IMR-90 (cell line): ENCODE measurements around the gene GRAMD1B. TPM values are rescaled to one million over a fixed set of nuclear protein-coding genes. Genes with fewer than 3 reads are reported as not detected.

ENCODE experiments used
- ATAC-seq: fragments of 200-7000 bp; cut with Tn5 transposase; 2 replicates; pipeline ENCODE4 v1.9.1; 2020; ENCODE audit warnings: low read depth, mild to moderate bottlenecking, moderate library complexity
- BruUV-seq: library from RNA; stranded (reverse); fragments of 400-500 nt; replicated peaks from 2 replicates; lab custom pipeline; 2021; lab: Mats Ljungman, UMichigan
- CTCF ChIA-PET: fragments of 300-600 bp; formaldehyde crosslinking; extraction: SDS; loops from one replicate; lab custom pipeline; 2021; ENCODE audit warnings: antibody characterized with exemption; lab: Yijun Ruan, JAX
- POLR2A ChIA-PET: fragments of 300-600 bp; sonication (Branson Sonifier 250); formaldehyde crosslinking; loops from one replicate; lab custom pipeline; 2022; ENCODE audit warnings: antibody characterized with exemption; ENCODE audit not compliant: unreplicated experiment; lab: Charles Lee
- DNase-seq: peaks from one replicate; pipeline ENCODE4 v3.0.0; 2013
- H2AFZ ChIP-seq: replicated peaks from 2 replicates; pipeline ENCODE3; 2013; ENCODE audit warnings: low read length, mild to moderate bottlenecking; ENCODE audit not compliant: poor library complexity
- H2AK5ac ChIP-seq: 2 replicates; pipeline ENCODE4 v1.6.1; 2013; ENCODE audit warnings: low read depth, low read length, inconsistent platforms
- H2AK9ac ChIP-seq: replicated peaks from 2 replicates; pipeline ENCODE3; 2013; ENCODE audit warnings: mild to moderate bottlenecking, low read depth, low read length, moderate library complexity; ENCODE audit not compliant: poor library complexity
- H2BK120ac ChIP-seq: 2 replicates; pipeline ENCODE4 v1.6.1; 2013; ENCODE audit warnings: low read depth, low read length, inconsistent platforms
- H2BK15ac ChIP-seq: 3 replicates; pipeline ENCODE4 v1.6.1; 2013; ENCODE audit warnings: low read depth, low read length, inconsistent platforms
- H2BK20ac ChIP-seq: 2 replicates; pipeline ENCODE4 v1.6.1; 2013; ENCODE audit warnings: low read depth, mild to moderate bottlenecking, inconsistent platforms, low read length, moderate library complexity
- H2BK5ac ChIP-seq: 2 replicates; pipeline ENCODE4 v1.6.1; 2013; ENCODE audit warnings: mild to moderate bottlenecking, low read depth, low read length, inconsistent platforms; ENCODE audit not compliant: poor library complexity, severe bottlenecking
- H3K14ac ChIP-seq: replicated peaks from 2 replicates; pipeline ENCODE4 v1.6.1; 2013; ENCODE audit warnings: low read depth, low read length, inconsistent platforms
- H3K18ac ChIP-seq: 2 replicates; pipeline ENCODE4 v1.6.1; 2013; ENCODE audit warnings: low read depth, low read length, control low read depth
- H3K23ac ChIP-seq: 2 replicates; pipeline ENCODE4 v1.6.1; 2013; ENCODE audit warnings: low read depth, low read length, inconsistent platforms
- H3K27ac ChIP-seq: 2 replicates; pipeline ENCODE4 v1.5.1; 2013; ENCODE audit warnings: mild to moderate bottlenecking, control low read depth, low read length; ENCODE audit not compliant: insufficient read depth
- H3K27me3 ChIP-seq: 2 replicates; pipeline ENCODE4 v1.6.1; 2013; ENCODE audit warnings: low read length; ENCODE audit not compliant: control insufficient read depth, insufficient read depth
- H3K36me3 ChIP-seq: 2 replicates; pipeline ENCODE4 v1.6.1; 2013; ENCODE audit warnings: low read length, mixed read lengths; ENCODE audit not compliant: control insufficient read depth, insufficient read depth
- H3K4ac ChIP-seq: 2 replicates; pipeline ENCODE4 v1.6.1; 2013; ENCODE audit warnings: low read depth, low read length, inconsistent platforms
- H3K4me1 ChIP-seq: 2 replicates; pipeline ENCODE4 v1.6.1; 2013; ENCODE audit warnings: low read length, mixed read lengths; ENCODE audit not compliant: control insufficient read depth, insufficient read depth
- H3K4me2 ChIP-seq: 2 replicates; pipeline ENCODE4 v1.6.1; 2013; ENCODE audit warnings: low read depth, mild to moderate bottlenecking, control low read depth, low read length, moderate library complexity
- H3K4me3 ChIP-seq: 2 replicates; pipeline ENCODE4 v1.5.1; 2013; ENCODE audit warnings: low read depth, mild to moderate bottlenecking, control low read depth, low read length, moderate library complexity; ENCODE audit not compliant: insufficient read depth
- H3K56ac ChIP-seq: 2 replicates; pipeline ENCODE4 v1.6.1; 2013; ENCODE audit warnings: low read length, inconsistent platforms; ENCODE audit not compliant: insufficient read depth; ENCODE audit errors: extremely low read depth
- H3K79me1 ChIP-seq, 2 experiments: 2 replicates each; pipeline ENCODE4 v1.6.1; 2013; ENCODE audit warnings: low read length in 2 of 2, inconsistent platforms in 1 of 2, low read depth in 1 of 2
- H3K9ac ChIP-seq: 2 replicates; pipeline ENCODE4 v1.6.1; 2013; ENCODE audit warnings: low read depth, low read length, control low read depth
- H3K9me1 ChIP-seq: 2 replicates; pipeline ENCODE4 v1.6.1; 2013; ENCODE audit warnings: low read length, inconsistent platforms; ENCODE audit not compliant: insufficient read depth
- H3K9me3 ChIP-seq: 2 replicates; pipeline ENCODE4 v1.6.1; 2013; ENCODE audit warnings: low read length; ENCODE audit not compliant: control insufficient read depth, insufficient read depth
- H4K20me1 ChIP-seq: 2 replicates; pipeline ENCODE4 v1.6.1; 2013; ENCODE audit warnings: low read length, inconsistent platforms; ENCODE audit not compliant: insufficient read depth
- H4K5ac ChIP-seq: 2 replicates; pipeline ENCODE4 v1.6.1; 2013; ENCODE audit warnings: mild to moderate bottlenecking, low read depth, low read length, control low read depth
- H4K8ac ChIP-seq, 2 experiments: 2 replicates each; pipeline ENCODE4 v1.6.1; 2013; ENCODE audit warnings: low read depth in 2 of 2, low read length in 2 of 2, control low read depth in 1 of 2, inconsistent platforms in 1 of 2
- H4K91ac ChIP-seq: 2 replicates; pipeline ENCODE4 v1.6.1; 2013; ENCODE audit warnings: low read depth, low read length, inconsistent platforms; ENCODE audit not compliant: insufficient read depth
- BHLHE40 ChIP-seq: fragments of 150-350 bp; IDR thresholded peaks from 2 replicates; pipeline ENCODE4 v1.6.1; 2016; ENCODE audit warnings: mild to moderate bottlenecking, low read depth, low read length
- CEBPB ChIP-seq: IDR thresholded peaks from 2 replicates; pipeline ENCODE4 v1.6.1; 2012; ENCODE audit warnings: low read depth, low read length, improper control_type of control experiment
- CHD1 ChIP-seq: IDR thresholded peaks from 2 replicates; pipeline ENCODE4 v1.6.1; 2012; ENCODE audit warnings: low read depth, low read length, improper control_type of control experiment
- CTCF ChIP-seq: conservative IDR thresholded peaks from 2 replicates; pipeline ENCODE4 v1.5.1; 2012; ENCODE audit warnings: mild to moderate bottlenecking, low read depth, low read length, improper control_type of control experiment
- ELK1 ChIP-seq: fragments of 150-350 bp; IDR thresholded peaks from 2 replicates; pipeline ENCODE4 v1.6.1; 2016; ENCODE audit warnings: low read depth, mild to moderate bottlenecking, low read length, moderate library complexity, borderline replicate concordance
- FOS ChIP-seq: fragments of 150-350 bp; IDR thresholded peaks from 2 replicates; pipeline ENCODE4 v1.6.1; 2016; ENCODE audit warnings: low read depth, low read length
- MAZ ChIP-seq: IDR thresholded peaks from 2 replicates; pipeline ENCODE4 v1.6.1; 2012; ENCODE audit warnings: low read depth, mild to moderate bottlenecking, low read length, improper control_type of control experiment, moderate library complexity, borderline replicate concordance
- MXI1 ChIP-seq: IDR thresholded peaks from 2 replicates; pipeline ENCODE4 v1.6.1; 2012; ENCODE audit warnings: low read depth, mild to moderate bottlenecking, low read length, moderate library complexity, borderline replicate concordance
- NFE2L2 ChIP-seq: fragments of 150-350 bp; IDR thresholded peaks from 2 replicates; pipeline ENCODE4 v1.6.1; 2016; ENCODE audit warnings: low read depth, mild to moderate bottlenecking, low read length
- POLR2A ChIP-seq: IDR thresholded peaks from 2 replicates; pipeline ENCODE4 v1.6.1; 2012; ENCODE audit warnings: mild to moderate bottlenecking, low read depth, low read length
- RAD21 ChIP-seq: IDR thresholded peaks from 2 replicates; pipeline ENCODE4 v1.6.1; 2012; ENCODE audit warnings: low read length, improper control_type of control experiment
- RFX5 ChIP-seq: IDR thresholded peaks from 2 replicates; pipeline ENCODE4 v1.8.0; 2012; ENCODE audit warnings: low read depth, mild to moderate bottlenecking, low read length, moderate library complexity
- SMC3 ChIP-seq: fragments of 150-350 bp; IDR thresholded peaks from 2 replicates; pipeline ENCODE4 v1.6.1; 2016; ENCODE audit warnings: low read depth, mild to moderate bottlenecking, antibody characterized with exemption, low read length, moderate library complexity
- USF2 ChIP-seq: fragments of 150-350 bp; IDR thresholded peaks from 2 replicates; pipeline ENCODE4 v1.6.1; 2017; ENCODE audit warnings: mild to moderate bottlenecking, antibody characterized with exemption, low read length, low read depth
- WGBS, 2 experiments: methylation state at CpG; one replicate each; pipeline versions ENCODE4 v1.1.5 to v1.1.7; 2013; ENCODE audit warnings: missing lambda C conversion rate in 2 of 2; ENCODE audit not compliant: insufficient read length in 1 of 2; ENCODE audit errors: extremely low coverage in 2 of 2; 5-methylcytosine and 5-hydroxymethylcytosine counted together
- dilution Hi-C: fragments of 300-500 bp; cut with HindIII; formaldehyde crosslinking; loops from one replicate; pipeline ENCODE4 v1.14.3; 2018; ENCODE audit warnings: low sequenced_read_pairs; ENCODE audit not compliant: unreplicated experiment
- in situ Hi-C: fragments of 300-500 bp; cut with MboI; formaldehyde crosslinking; loops from 3 replicates; pipeline ENCODE4 v1.14.3; 2019; ENCODE audit warnings: low sequenced_read_pairs, inconsistent platforms, mixed read lengths
- intact Hi-C: fragments of 100-400 bp; cut with micrococcal nuclease; formaldehyde crosslinking; loops from 2 replicates; pipeline ENCODE4 v1.10.0; 2022
- polyA plus RNA-seq, 3 experiments: library from polyadenylated mRNA; depleted of rRNA; stranded (reverse); fragments of >200 nt; gene quantifications; 2 replicates each; pipeline ENCODE4 v1.2.3, GENCODE V29; 2012; ENCODE audit warnings: low replicate concordance in 1 of 3
- total RNA-seq: library from RNA; depleted of rRNA; stranded (reverse); fragments of >200 nt; gene quantifications from 2 replicates; pipeline ENCODE4 v1.2.3, GENCODE V29; 2012

Gene GRAMD1B
- total and polyA plus RNA-seq, 2 of the 4 experiments (the other 2 are of a cell fraction): 7.1 to 7.2 TPM

- H3K9me3 ChIP-seq: no peaks in the 10 kb centered on the region
- H3K14ac ChIP-seq: no peak overlapping the region
- H3K4ac ChIP-seq: no peak overlapping the region
- H3K4me1 ChIP-seq: peaks cover 3% of the 10 kb centered on the region
- dilution Hi-C loops: no loop called here
- no peak overlapping the region for H2BK15ac ChIP-seq
- no peak overlapping the region for H4K91ac ChIP-seq
- H3K36me3 ChIP-seq: peaks cover 5% of the 10 kb centered on the region
- no peak overlapping the region for H3K56ac ChIP-seq
- H3K27ac ChIP-seq: peak overlapping the region; percentile 4; the same call in 1 of the 2 replicates
- H3K79me1 ChIP-seq: no peaks in the 10 kb centered on the region
- no peak overlapping the region for H3K23ac ChIP-seq
- no peak overlapping the region; the same call in 1 of the 2 replicates for H3K4me2 ChIP-seq
- H3K4me3 ChIP-seq: no peak overlapping the region
- in situ Hi-C loops: loop anchor here (5.0 kb wide), 1 partner anchor 49 kb away; no protein-coding TSS in a partner anchor
- H2BK5ac ChIP-seq: no peak overlapping the region
- no peak overlapping the region for H2BK120ac ChIP-seq
- peaks cover 5% of the 10 kb centered on the region; the same call in 1 of the 2 replicates for H3K9me1 ChIP-seq
- no peak overlapping the region for H2AK9ac ChIP-seq
- H3K9ac ChIP-seq: no peak overlapping the region
- H2AK5ac ChIP-seq: 0 out of 2 replicates have a peak overlapping the region, but pooled peaks have one; percentile 3
- H4K8ac ChIP-seq: no peak overlapping the region
- H4K20me1 ChIP-seq: no peaks in the 10 kb centered on the region
- 0% methylated on average over 1 of the region's 11 CpGs; no CpG with 5 or more reads in 1 of the 2 experiments for WGBS, 2 experiments
- H2AFZ ChIP-seq: peak overlapping the region; percentile 11
- no peaks in the 10 kb centered on the region for H3K27me3 ChIP-seq
- CTCF ChIA-PET: interaction anchor here (0.6 to 0.7 kb wide), 4 partner anchors 13 to 509 kb away, joined by 3 to 5 read pairs (median 4); no protein-coding TSS in a partner anchor
- BruUV-seq: no TSS peak
- POLR2A ChIA-PET: no interaction called here
- H3K18ac ChIP-seq: peak overlapping the region; percentile 25
- DNase-seq (peak; percentile 86), ATAC-seq (peak; percentile 100)
- intact Hi-C loops: loop anchor here (1.0 kb wide), 1 partner anchor 15 kb away; no protein-coding TSS in a partner anchor
- no peak overlapping the region for H2BK20ac ChIP-seq
- H4K5ac ChIP-seq: no peak overlapping the region
- TF ChIP-seq CEBPB: peak; percentile 55
- no peak for TF ChIP-seq RAD21
- peak; percentile 94 for TF ChIP-seq MAZ
- no peak for TF ChIP-seq RFX5
- TF ChIP-seq BHLHE40: peak; percentile 86
- peak; percentile 88 for TF ChIP-seq USF2
- no peak for TF ChIP-seq SMC3
- no peak for TF ChIP-seq CHD1
- TF ChIP-seq NFE2L2: peak; percentile 42; the same call in 1 of the 2 replicates
- no peak for TF ChIP-seq ELK1
- peak; percentile 99 for TF ChIP-seq MXI1
- no peak for TF ChIP-seq CTCF
- peak; percentile 73 for TF ChIP-seq FOS
- TF ChIP-seq POLR2A: no peak
Observed at GRCh38 chr11:123616505-123617198, 186.6 kb downstream of the GRAMD1B start.
